DND-41 (cell line): ENCODE data around the gene NOL4L.
A peak's percentile ranks its signal among the peaks of the same experiment; 100 is the strongest.

Source experiments
- ATAC-seq: fragments of 200-7000 bp; cut with Tn5 transposase; 3 replicates; pipeline ENCODE4 v1.9.1; 2021; ENCODE audit warnings: low read depth; ENCODE audit not compliant: insufficient read depth
- DNase-seq: peaks from one replicate; pipeline ENCODE4 v3.0.0-alpha.2; 2020
- H2AFZ ChIP-seq: 2 replicates; pipeline ENCODE4 v1.6.0; 2012; ENCODE audit warnings: low read depth, low read length
- H3K27ac ChIP-seq: 2 replicates; pipeline ENCODE4 v1.5.1; 2012; ENCODE audit warnings: low read length, inconsistent platforms
- H3K27me3 ChIP-seq: fragments of 200-600 bp; sonication (generic); 2 replicates; pipeline ENCODE4 v1.6.0; 2012; ENCODE audit warnings: low read length, mild to moderate bottlenecking, inconsistent platforms; ENCODE audit not compliant: insufficient read depth, poor library complexity
- H3K36me3 ChIP-seq: 2 replicates; pipeline ENCODE4 v1.5.1; 2012; ENCODE audit warnings: low read length, inconsistent platforms; ENCODE audit not compliant: insufficient read depth
- H3K4me1 ChIP-seq: 2 replicates; pipeline ENCODE4 v1.5.1; 2012; ENCODE audit warnings: mild to moderate bottlenecking, low read length; ENCODE audit not compliant: insufficient read depth
- H3K4me2 ChIP-seq: 2 replicates; pipeline ENCODE4 v1.6.0; 2012; ENCODE audit warnings: mild to moderate bottlenecking, moderate library complexity, low read length, inconsistent platforms; ENCODE audit not compliant: insufficient read depth
- H3K4me3 ChIP-seq, 2 experiments: fragments of 200-600 bp in 1 of 2; shearing (Covaris generic) in 1 of 2; 2 replicates each; pipeline ENCODE4 v1.5.1; 2012 to 2016; ENCODE audit warnings: inconsistent platforms in 2 of 2, low read length in 2 of 2, mild to moderate bottlenecking in 2 of 2, low read depth in 1 of 2, moderate library complexity in 1 of 2
- H3K79me2 ChIP-seq: 2 replicates; pipeline ENCODE4 v1.6.0; 2012; ENCODE audit warnings: low read length, inconsistent platforms; ENCODE audit not compliant: insufficient read depth
- H3K9ac ChIP-seq: 2 replicates; pipeline ENCODE4 v1.6.0; 2012; ENCODE audit warnings: low read depth, mild to moderate bottlenecking, inconsistent platforms, low read length, moderate library complexity
- H3K9me3 ChIP-seq: 2 replicates; pipeline ENCODE4 v1.5.1; 2012; ENCODE audit warnings: low read length, moderate library complexity, mild to moderate bottlenecking, inconsistent platforms; ENCODE audit not compliant: insufficient read depth, severe bottlenecking
- H4K20me1 ChIP-seq: 2 replicates; pipeline ENCODE4 v1.6.0; 2012; ENCODE audit warnings: low read length; ENCODE audit not compliant: insufficient read depth
- CTCF ChIP-seq: IDR thresholded peaks from 2 replicates; pipeline ENCODE4 v1.5.1; 2012; ENCODE audit warnings: borderline replicate concordance, low read length, moderate library complexity, mild to moderate bottlenecking; ENCODE audit not compliant: poor library complexity, severe bottlenecking; ENCODE audit errors: extremely low read depth
- EZH2 ChIP-seq: IDR thresholded peaks from 3 replicates; pipeline ENCODE4 v1.6.1; 2012; ENCODE audit warnings: borderline replicate concordance, low read depth, mild to moderate bottlenecking, moderate library complexity, low read length, inconsistent platforms; ENCODE audit not compliant: severe bottlenecking

The NOL4L gene

GRCh38 chr20:32524829-32525501 lies 60.2 kb downstream of the NOL4L start:
- DNase-seq, result no peak
- H4K20me1 ChIP-seq, result peaks cover 4% of the 10 kb centered on the region; the same call in 1 of the 2 replicates
- H3K4me1 ChIP-seq, result peaks cover 28% of the 10 kb centered on the region
- H3K36me3 ChIP-seq, result peaks cover 62% of the 10 kb centered on the region
- H3K27ac ChIP-seq, result peak overlapping the region; percentile 65; the same call in 1 of the 2 replicates
- no peak overlapping the region for H2AFZ ChIP-seq
- no peaks in the 10 kb centered on the region for H3K9me3 ChIP-seq
- no peak overlapping the region for H3K4me2 ChIP-seq
- ATAC-seq, result no peak
- H3K9ac ChIP-seq, result no peak overlapping the region
- H3K79me2 ChIP-seq, result peaks cover 17% of the 10 kb centered on the region
- TF ChIP-seq CTCF, result no peak
- no peak for TF ChIP-seq EZH2
- H3K4me3 ChIP-seq, result no peak overlapping the region
- no peaks in the 10 kb centered on the region for H3K27me3 ChIP-seq

GRCh38 chr20:32523613-32524213 lies 61.4 kb downstream of the NOL4L start:
- H3K4me3 ChIP-seq, result no peak overlapping the region
- peak overlapping the region; percentile 65 for H3K27ac ChIP-seq
- TF ChIP-seq EZH2, result no peak
- TF ChIP-seq CTCF, result no peak
- peaks cover 73% of the 10 kb centered on the region for H3K36me3 ChIP-seq
- no peaks in the 10 kb centered on the region for H3K27me3 ChIP-seq
- no peak overlapping the region for H3K4me2 ChIP-seq
- peaks cover 5% of the 10 kb centered on the region; the same call in 1 of the 2 replicates for H3K79me2 ChIP-seq
- no peak for DNase-seq
- H2AFZ ChIP-seq, result no peak overlapping the region
- H3K9me3 ChIP-seq, result no peaks in the 10 kb centered on the region
- no peak for ATAC-seq
- peak overlapping the region; percentile 7; the same call in 1 of the 2 replicates for H3K9ac ChIP-seq
- H3K4me1 ChIP-seq, result peaks cover 18% of the 10 kb centered on the region
- H4K20me1 ChIP-seq, result no peaks in the 10 kb centered on the region; the same call in 1 of the 2 replicates

- TF ChIP-seq CTCF (no peak), EZH2 (no peak)
- no peak for ATAC-seq
- Histone ChIP-seq H3K27me3 (no peaks in the 10 kb centered on the region), H3K36me3 (peaks cover 80% of the 10 kb centered on the region), H3K27ac (peak overlapping the region; percentile 65), H3K4me1 (peaks cover 11% of the 10 kb centered on the region), H2AFZ (no peak overlapping the region), H3K79me2 (no peaks in the 10 kb centered on the region), H3K9ac (no peak overlapping the region), H3K4me2 (no peak overlapping the region), H3K4me3 (no peak overlapping the region), H3K9me3 (no peaks in the 10 kb centered on the region), H4K20me1 (no peaks in the 10 kb centered on the region; the same call in 1 of the 2 replicates)
- no peak for DNase-seq
Observed at GRCh38 chr20:32522776-32523612, 62.1 kb downstream of the NOL4L start.
